Astrocyte of the spinal cord (primary cell): ENCODE measurements around the gene GOLGA8J.
"Not testable (repeated sequence)": the region's sequence is repeated elsewhere in the genome, so short reads cannot be mapped to it uniquely, and the experiment has no call there.

Experiments used
- DNase-seq: peaks from one replicate; pipeline ENCODE4 v3.0.0; 2011; ENCODE audit warnings: low read depth, low spot score
- H3K4me3 ChIP-seq: 2 replicates; pipeline ENCODE4 v1.5.1; 2011; ENCODE audit warnings: low read depth, mild to moderate bottlenecking, low read length, moderate library complexity
- CTCF ChIP-seq: IDR thresholded peaks from 2 replicates; pipeline ENCODE4 v1.5.1; 2012; ENCODE audit warnings: low read depth, mild to moderate bottlenecking, low read length, inconsistent platforms
- in situ Hi-C: cut with HindIII; loops from 2 replicates; pipeline ENCODE4 v1.10.0; 2017; ENCODE audit warnings: low sequenced_read_pairs

The GOLGA8J gene

GRCh38 chr15:30042556-30042955 lies 40.2 kb upstream of the GOLGA8J start:
- no peak overlapping the region for H3K4me3 ChIP-seq
- no peak for TF ChIP-seq CTCF
- DNase-seq = peak; percentile 55
- in situ Hi-C loops = no loop called here

- H3K4me3 ChIP-seq = no peak overlapping the region
- DNase-seq = peak; percentile 53
- peak; percentile 36 for TF ChIP-seq CTCF
- in situ Hi-C loops = no loop called here
Measured at GRCh38 chr15:30043211-30043655, 39.5 kb upstream of the GOLGA8J start.

- in situ Hi-C loops = no loop called here
- H3K4me3 ChIP-seq = no peak overlapping the region
Measured at GRCh38 chr15:30044377-30044776, 38.4 kb upstream of the GOLGA8J start.

GRCh38 chr15:30044826-30045225 lies 37.9 kb upstream of the GOLGA8J start:
- H3K4me3 ChIP-seq, DNase-seq, in situ Hi-C loops: not testable (repeated sequence)

More at GRCh38 chr15:30044377-30044776, 38.4 kb upstream of the GOLGA8J start:
- DNase-seq = no peak
- TF ChIP-seq CTCF = no peak

GRCh38 chr15:30045248-30046041 lies 37.3 kb upstream of the GOLGA8J start:
- in situ Hi-C loops, DNase-seq: not testable (repeated sequence)

GRCh38 chr15:30046430-30046829 lies 36.3 kb upstream of the GOLGA8J start:
- H3K4me3 ChIP-seq = no peak overlapping the region
- no peak for TF ChIP-seq CTCF
- in situ Hi-C loops = no loop called here
- no peak for DNase-seq

More at GRCh38 chr15:30045248-30046041, 37.3 kb upstream of the GOLGA8J start:
- not testable (repeated sequence) for H3K4me3 ChIP-seq

- in situ Hi-C loops = no loop called here
- no peak for TF ChIP-seq CTCF
- H3K4me3 ChIP-seq = no peak overlapping the region
- DNase-seq = no peak
Measured at GRCh38 chr15:30055604-30056003, 27.2 kb upstream of the GOLGA8J start.

GRCh38 chr15:30056166-30056565 lies 26.6 kb upstream of the GOLGA8J start:
- no peak for TF ChIP-seq CTCF
- DNase-seq = no peak
- no peak overlapping the region for H3K4me3 ChIP-seq
- in situ Hi-C loops = no loop called here
